ENCODE measurements around the gene CD38.

The CD38 gene

DNA sequence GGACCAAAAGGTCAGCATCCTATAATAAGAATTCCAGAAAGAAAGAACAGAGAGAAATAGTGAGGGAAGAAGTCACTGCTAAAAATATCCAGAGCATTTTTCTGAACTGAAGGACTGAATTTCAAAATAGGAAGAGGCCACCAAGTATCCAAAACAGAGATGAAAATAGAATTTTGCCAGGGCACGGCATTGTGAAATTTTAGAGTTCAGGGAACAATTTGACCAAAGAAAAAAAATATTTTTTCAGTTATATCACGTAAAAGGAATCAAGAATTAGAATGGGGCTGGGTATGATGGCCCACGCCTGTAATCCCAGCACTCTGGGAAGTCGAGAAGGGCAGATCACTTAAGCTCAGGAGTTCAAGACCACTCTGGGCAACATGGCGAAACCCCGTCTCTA is 95.0 kb downstream of the CD38 start:
- TF ChIP-seq, protein P1, sequence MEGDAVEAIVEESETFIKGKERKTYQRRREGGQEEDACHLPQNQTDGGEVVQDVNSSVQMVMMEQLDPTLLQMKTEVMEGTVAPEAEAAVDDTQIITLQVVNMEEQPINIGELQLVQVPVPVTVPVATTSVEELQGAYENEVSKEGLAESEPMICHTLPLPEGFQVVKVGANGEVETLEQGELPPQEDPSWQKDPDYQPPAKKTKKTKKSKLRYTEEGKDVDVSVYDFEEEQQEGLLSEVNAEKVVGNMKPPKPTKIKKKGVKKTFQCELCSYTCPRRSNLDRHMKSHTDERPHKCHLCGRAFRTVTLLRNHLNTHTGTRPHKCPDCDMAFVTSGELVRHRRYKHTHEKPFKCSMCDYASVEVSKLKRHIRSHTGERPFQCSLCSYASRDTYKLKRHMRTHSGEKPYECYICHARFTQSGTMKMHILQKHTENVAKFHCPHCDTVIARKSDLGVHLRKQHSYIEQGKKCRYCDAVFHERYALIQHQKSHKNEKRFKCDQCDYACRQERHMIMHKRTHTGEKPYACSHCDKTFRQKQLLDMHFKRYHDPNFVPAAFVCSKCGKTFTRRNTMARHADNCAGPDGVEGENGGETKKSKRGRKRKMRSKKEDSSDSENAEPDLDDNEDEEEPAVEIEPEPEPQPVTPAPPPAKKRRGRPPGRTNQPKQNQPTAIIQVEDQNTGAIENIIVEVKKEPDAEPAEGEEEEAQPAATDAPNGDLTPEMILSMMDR (IDR thresholded peaks at IDR 0.05), result no peak
- Histone ChIP-seq H3K4me3 (ENCODE audit: low read depth in 1 of 2, low read length in 1 of 2) (no peak overlapping the region), H3K4me1 (ENCODE audit: control insufficient read depth in 1 of 2, insufficient read depth in 1 of 2, low read depth in 1 of 2, low read length in 1 of 2) (no peaks in the 10 kb centered on the region), H3K9me3 (no peaks in the 10 kb centered on the region), H3K36me3 (no peaks in the 10 kb centered on the region), H3K27me3 (no peaks in the 10 kb centered on the region), H3K27ac (no peak overlapping the region)

DNA sequence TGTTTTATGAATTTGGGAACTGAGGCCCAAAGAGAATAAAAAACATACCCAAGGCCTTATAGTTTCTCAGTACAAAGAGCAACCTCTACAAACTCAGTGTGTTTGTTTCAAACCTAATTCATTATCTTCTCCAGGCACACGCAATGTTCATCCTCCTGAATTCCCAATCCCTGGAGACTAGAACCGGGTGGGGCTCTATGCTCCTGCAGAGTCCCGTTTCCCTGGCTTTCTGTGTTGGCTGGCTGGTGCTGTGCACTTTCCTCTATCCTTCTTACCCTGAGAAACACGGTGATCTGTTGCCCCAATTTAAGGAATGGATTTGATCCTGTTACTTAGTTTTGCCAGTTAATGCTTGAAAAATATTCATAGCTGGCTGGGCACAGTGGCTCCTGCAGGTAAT is 96.5 kb downstream of the CD38 start:
- Histone ChIP-seq H3K27me3 (no peaks in the 10 kb centered on the region), H3K4me1 (ENCODE audit: control insufficient read depth in 1 of 2, insufficient read depth in 1 of 2, low read depth in 1 of 2, low read length in 1 of 2) (no peaks in the 10 kb centered on the region), H3K4me3 (ENCODE audit: low read depth in 1 of 2, low read length in 1 of 2) (no peak overlapping the region), H3K36me3 (no peaks in the 10 kb centered on the region), H3K9me3 (no peaks in the 10 kb centered on the region), H3K27ac (no peak overlapping the region)
- TF ChIP-seq, protein P1 (IDR thresholded peaks at IDR 0.05), result no peak

DNA sequence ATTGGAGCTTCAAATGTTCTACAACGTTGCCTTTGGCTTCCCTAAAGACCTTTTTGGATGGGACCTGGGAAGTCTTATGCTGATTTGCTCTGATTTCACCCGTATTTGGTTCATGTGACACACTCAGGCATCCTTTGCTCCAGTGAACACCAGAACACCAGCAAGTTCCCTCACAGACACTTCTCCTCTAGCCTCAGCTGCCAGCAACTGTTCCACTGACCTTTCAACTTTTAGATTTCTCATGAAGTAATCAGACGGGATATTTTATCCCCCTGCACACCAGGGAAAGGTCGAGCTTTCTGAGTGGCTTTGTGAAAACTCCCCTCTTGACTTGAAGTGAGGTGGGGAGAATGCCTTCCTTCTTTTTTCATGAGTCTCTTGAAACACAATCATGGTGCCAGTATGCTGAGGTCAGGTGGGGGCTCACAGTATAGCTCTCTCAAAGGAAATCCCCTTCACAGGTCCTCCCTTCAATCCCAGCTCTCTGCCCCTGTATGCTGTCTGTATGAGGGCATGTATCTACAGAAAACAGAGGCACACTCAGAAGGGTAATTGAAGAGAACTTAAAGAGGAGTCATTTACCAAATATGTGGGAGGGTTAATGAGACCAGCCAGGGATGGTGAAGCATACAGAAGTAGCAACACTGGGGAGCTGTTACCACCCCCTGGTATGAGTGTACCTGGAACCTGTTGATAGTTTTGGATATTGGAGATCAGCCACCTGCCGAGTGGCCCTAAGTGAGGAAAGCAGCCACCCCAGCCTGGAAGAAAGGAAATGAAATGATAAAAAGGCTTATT is 97.7 kb downstream of the CD38 start:
- TF ChIP-seq, protein P1 (IDR thresholded peaks at IDR 0.05), result no peak
- H3K9me3 ChIP-seq, result no peaks in the 10 kb centered on the region
- H3K36me3 ChIP-seq, result no peaks in the 10 kb centered on the region
- no peaks in the 10 kb centered on the region for H3K4me1 ChIP-seq (ENCODE audit: control insufficient read depth in 1 of 2, insufficient read depth in 1 of 2, low read depth in 1 of 2, low read length in 1 of 2)
- H3K4me3 ChIP-seq (ENCODE audit: low read depth in 1 of 2, low read length in 1 of 2), result no peak overlapping the region
- H3K27me3 ChIP-seq, result no peaks in the 10 kb centered on the region
- H3K27ac ChIP-seq, result no peak overlapping the region

DNA sequence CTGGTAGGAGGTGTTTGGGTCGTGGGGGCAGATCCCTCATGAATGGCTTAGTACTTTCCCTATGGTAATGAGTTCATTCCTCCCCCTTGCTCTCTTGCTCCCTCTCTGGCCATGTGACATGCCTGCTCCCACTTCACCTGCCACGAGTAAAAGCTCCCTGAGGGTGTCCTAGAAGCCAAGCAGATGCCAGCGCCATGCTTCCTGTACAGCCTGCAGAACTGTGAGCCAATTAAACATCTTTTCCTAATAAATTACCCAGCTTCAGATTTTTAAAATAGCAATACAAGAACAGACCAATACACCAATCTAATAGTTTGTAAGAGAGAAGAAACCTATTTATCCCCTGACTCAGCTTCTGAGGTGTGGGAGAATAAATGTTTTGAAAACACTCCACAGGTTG is 99.9 kb downstream of the CD38 start:
- H3K4me1 ChIP-seq (ENCODE audit: control insufficient read depth in 1 of 2, insufficient read depth in 1 of 2, low read depth in 1 of 2, low read length in 1 of 2), result peaks cover 0 to 3% of the 10 kb centered on the region in 2 experiments
- H3K27me3 ChIP-seq, result no peaks in the 10 kb centered on the region
- TF ChIP-seq, protein P1 (IDR thresholded peaks at IDR 0.05), result no peak

DNA sequence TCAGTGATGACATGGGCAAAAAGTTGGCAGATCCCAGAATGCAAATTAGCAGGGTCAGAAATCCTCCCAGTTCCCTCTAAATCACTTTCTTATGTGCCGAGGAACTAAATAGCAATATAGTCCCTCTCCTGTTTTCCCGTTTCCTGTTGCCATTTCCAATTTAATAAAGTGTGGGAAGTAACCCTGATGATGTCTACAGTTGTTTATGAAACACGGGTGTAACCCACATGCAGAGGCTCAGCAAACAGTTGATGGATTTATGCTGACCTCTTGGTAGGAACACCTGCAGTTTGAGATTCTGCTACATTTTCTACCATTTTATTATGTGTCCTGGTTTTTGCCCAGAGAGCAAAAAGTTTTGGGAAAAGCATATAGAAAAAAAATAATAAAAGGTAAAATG is 103.7 kb downstream of the CD38 start:
- H3K4me1 ChIP-seq (ENCODE audit: control insufficient read depth in 1 of 2, insufficient read depth in 1 of 2, low read depth in 1 of 2, low read length in 1 of 2), result peaks cover 0 to 3% of the 10 kb centered on the region in 2 experiments
- no peaks in the 10 kb centered on the region for H3K9me3 ChIP-seq
- no peaks in the 10 kb centered on the region for H3K27me3 ChIP-seq
- H3K4me3 ChIP-seq (ENCODE audit: low read depth in 1 of 2, low read length in 1 of 2), result no peak overlapping the region
- TF ChIP-seq, protein P1 (IDR thresholded peaks at IDR 0.05), result no peak
- no peaks in the 10 kb centered on the region for H3K36me3 ChIP-seq
- no peak overlapping the region for H3K27ac ChIP-seq

More for the DNA sequence above, 99.9 kb downstream of the CD38 start:
- H3K4me3 ChIP-seq (ENCODE audit: low read depth in 1 of 2, low read length in 1 of 2), result no peak overlapping the region
- no peak overlapping the region for H3K27ac ChIP-seq
- no peaks in the 10 kb centered on the region for H3K9me3 ChIP-seq
- no peaks in the 10 kb centered on the region for H3K36me3 ChIP-seq
